Measurements from ENCODE around the gene UACA. TPM values are rescaled to one million over a fixed set of nuclear protein-coding genes. Genes with fewer than 3 reads are reported as not detected.

UACA gene
- total RNA-seq, 2 donors from 2014 or later, result 18.4 to 30.1 TPM

GRCh38 chr15:70615435-70616310, 147.7 kb downstream of the UACA start:
- TF ChIP-seq, protein P1, sequence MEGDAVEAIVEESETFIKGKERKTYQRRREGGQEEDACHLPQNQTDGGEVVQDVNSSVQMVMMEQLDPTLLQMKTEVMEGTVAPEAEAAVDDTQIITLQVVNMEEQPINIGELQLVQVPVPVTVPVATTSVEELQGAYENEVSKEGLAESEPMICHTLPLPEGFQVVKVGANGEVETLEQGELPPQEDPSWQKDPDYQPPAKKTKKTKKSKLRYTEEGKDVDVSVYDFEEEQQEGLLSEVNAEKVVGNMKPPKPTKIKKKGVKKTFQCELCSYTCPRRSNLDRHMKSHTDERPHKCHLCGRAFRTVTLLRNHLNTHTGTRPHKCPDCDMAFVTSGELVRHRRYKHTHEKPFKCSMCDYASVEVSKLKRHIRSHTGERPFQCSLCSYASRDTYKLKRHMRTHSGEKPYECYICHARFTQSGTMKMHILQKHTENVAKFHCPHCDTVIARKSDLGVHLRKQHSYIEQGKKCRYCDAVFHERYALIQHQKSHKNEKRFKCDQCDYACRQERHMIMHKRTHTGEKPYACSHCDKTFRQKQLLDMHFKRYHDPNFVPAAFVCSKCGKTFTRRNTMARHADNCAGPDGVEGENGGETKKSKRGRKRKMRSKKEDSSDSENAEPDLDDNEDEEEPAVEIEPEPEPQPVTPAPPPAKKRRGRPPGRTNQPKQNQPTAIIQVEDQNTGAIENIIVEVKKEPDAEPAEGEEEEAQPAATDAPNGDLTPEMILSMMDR (IDR thresholded peaks at IDR 0.05), result no peak
- Histone ChIP-seq H3K4me1 (no peaks in the 10 kb centered on the region), H3K4me3 (no peak overlapping the region), H3K27me3 (no peaks in the 10 kb centered on the region), H3K27ac (no peak overlapping the region), H3K36me3 (no peaks in the 10 kb centered on the region), H3K9me3 (no peaks in the 10 kb centered on the region)
- no peak for DNase-seq (ENCODE audit: low spot score)

GRCh38 chr15:70614221-70614620, 149.1 kb downstream of the UACA start:
- Histone ChIP-seq H3K4me3 (no peak overlapping the region), H3K27me3 (no peaks in the 10 kb centered on the region), H3K9me3 (no peaks in the 10 kb centered on the region), H3K4me1 (no peaks in the 10 kb centered on the region), H3K27ac (no peak overlapping the region), H3K36me3 (no peaks in the 10 kb centered on the region)
- TF ChIP-seq, protein P1 (IDR thresholded peaks at IDR 0.05), result no peak
- DNase-seq (ENCODE audit: low spot score), result no peak

DNA sequence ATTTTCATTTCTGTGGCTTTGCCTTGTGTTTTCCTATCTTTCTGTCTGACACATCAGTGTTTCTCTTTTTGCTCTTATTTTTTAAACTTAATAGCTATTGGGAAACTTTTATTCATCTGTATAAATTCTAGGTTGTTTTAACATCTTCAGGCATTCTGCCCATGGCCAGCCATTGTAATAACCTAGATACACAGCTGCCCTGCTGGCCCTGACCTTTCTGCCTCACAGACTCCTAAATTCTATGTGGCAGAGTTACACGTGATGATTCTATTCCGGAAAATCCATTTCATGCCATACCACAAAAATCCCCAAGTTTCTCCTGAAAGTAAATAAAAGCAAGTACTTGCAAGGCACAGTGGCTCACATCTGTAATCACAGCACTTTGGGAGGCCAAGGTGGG, 150.1 kb downstream of the UACA start:
- no peak overlapping the region for H3K4me3 ChIP-seq
- no peaks in the 10 kb centered on the region for H3K4me1 ChIP-seq
- DNase-seq (ENCODE audit: low spot score), result no peak
- no peaks in the 10 kb centered on the region for H3K27me3 ChIP-seq
- no peaks in the 10 kb centered on the region for H3K9me3 ChIP-seq
- TF ChIP-seq, protein P1 (IDR thresholded peaks at IDR 0.05), result no peak
- no peak overlapping the region for H3K27ac ChIP-seq
- H3K36me3 ChIP-seq, result no peaks in the 10 kb centered on the region

DNA sequence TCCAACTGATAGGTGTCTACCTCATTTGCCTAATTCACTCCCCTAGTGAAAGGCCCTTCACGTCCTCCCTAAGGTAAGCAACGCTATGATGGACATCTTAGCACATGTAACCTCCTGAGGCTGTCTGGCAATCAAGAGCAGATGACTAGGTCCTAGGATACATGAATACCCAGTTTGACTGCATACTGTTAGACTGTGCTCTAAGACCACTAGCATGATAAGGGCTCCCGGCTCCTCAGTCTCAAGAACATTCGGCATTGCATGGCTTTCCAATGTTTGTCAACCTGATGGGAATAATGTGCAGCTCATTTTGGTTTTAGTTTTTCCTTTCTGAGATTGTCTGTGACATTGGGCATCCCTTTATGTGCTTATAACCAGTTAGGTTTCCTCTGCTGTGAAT, 152.1 kb downstream of the UACA start:
- DNase-seq (ENCODE audit: low spot score), result no peak

GRCh38 chr15:70610541-70610940, 152.8 kb downstream of the UACA start:
- no peaks in the 10 kb centered on the region for H3K36me3 ChIP-seq
- H3K27ac ChIP-seq, result no peak overlapping the region
- TF ChIP-seq, protein P1 (IDR thresholded peaks at IDR 0.05), result no peak
- peaks cover 0 to 6% of the 10 kb centered on the region in 2 donors for H3K4me1 ChIP-seq
- no peaks in the 10 kb centered on the region for H3K27me3 ChIP-seq
- no peak overlapping the region for H3K4me3 ChIP-seq
- no peak for DNase-seq (ENCODE audit: low spot score)
- no peaks in the 10 kb centered on the region for H3K9me3 ChIP-seq

More for the DNA sequence above, 152.1 kb downstream of the UACA start:
- Histone ChIP-seq H3K36me3 (no peaks in the 10 kb centered on the region), H3K27me3 (no peaks in the 10 kb centered on the region), H3K4me1 (no peaks in the 10 kb centered on the region), H3K27ac (no peak overlapping the region), H3K9me3 (no peaks in the 10 kb centered on the region), H3K4me3 (no peak overlapping the region)
- TF ChIP-seq, protein P1 (IDR thresholded peaks at IDR 0.05), result no peak
